MCF 10A (cell line): ENCODE data around the gene MINDY1. TPM values are rescaled to one million over a fixed set of nuclear protein-coding genes. Genes with fewer than 3 reads are reported as not detected.

Source experiments
- BruUV-seq: library from RNA; stranded (reverse); fragments of 400-500 nt; replicated peaks from 2 replicates; lab custom pipeline; 2021; lab: Mats Ljungman, UMichigan
- CTCF ChIA-PET: fragments of 300-600 bp; sonication (Branson Sonifier 250); formaldehyde crosslinking; extraction: SDS; loops from one replicate; lab custom pipeline; 2021; ENCODE audit warnings: antibody characterized with exemption, inconsistent platforms; lab: Yijun Ruan, JAX
- POLR2A ChIA-PET: fragments of 300-600, 350-650 bp; sonication (Branson Sonifier 250); formaldehyde crosslinking; extraction: SDS; loops from one replicate; lab custom pipeline; 2020; ENCODE audit warnings: antibody characterized with exemption, inconsistent platforms; lab: Yijun Ruan, JAX
- DNase-seq: peaks from one replicate; pipeline ENCODE4 v3.0.0-alpha.2; 2018; ENCODE audit not compliant: unreplicated experiment
- H3K27ac Mint-ChIP-seq: one replicate; pipeline ENCODE4 v1.8.0; 2022; ENCODE audit warnings: mild to moderate bottlenecking, low read depth, mixed read lengths; ENCODE audit not compliant: unreplicated experiment
- H3K27me3 Mint-ChIP-seq: one replicate; pipeline ENCODE4 v1.8.0; 2022; ENCODE audit warnings: mixed read lengths; ENCODE audit not compliant: insufficient read depth, unreplicated experiment
- H3K36me3 Mint-ChIP-seq: one replicate; pipeline ENCODE4 v1.8.0; 2022; ENCODE audit warnings: mild to moderate bottlenecking, moderate library complexity, mixed read lengths; ENCODE audit not compliant: insufficient read depth, unreplicated experiment
- H3K4me1 Mint-ChIP-seq: one replicate; pipeline ENCODE4 v1.8.0; 2022; ENCODE audit warnings: mixed read lengths; ENCODE audit not compliant: insufficient read depth, unreplicated experiment
- H3K4me3 Mint-ChIP-seq: one replicate; pipeline ENCODE4 v1.8.0; 2022; ENCODE audit warnings: mild to moderate bottlenecking, moderate library complexity, mixed read lengths; ENCODE audit not compliant: unreplicated experiment
- H3K9me3 Mint-ChIP-seq: one replicate; pipeline ENCODE4 v1.8.0; 2022; ENCODE audit warnings: mixed read lengths; ENCODE audit not compliant: unreplicated experiment
- intact Hi-C: fragments of 100-400 bp; cut with micrococcal nuclease; formaldehyde crosslinking; loops from 2 replicates; pipeline ENCODE4 v1.14.1; 2022
- total RNA-seq: library from RNA; stranded (reverse); gene quantifications from 2 replicates; pipeline ENCODE4 v1.2.3, GENCODE V29; 2022
- TF ChIP-seq, protein P1 (sequence below): fragments of 200-600 bp; IDR thresholded peaks from one replicate; pipeline ENCODE4 v1.8.0; 2022; ENCODE audit warnings: antibody characterized with exemption, mild to moderate bottlenecking; ENCODE audit not compliant: unreplicated experiment

MINDY1 gene
- total RNA-seq, 1 experiment from 2014 or later, result 8.9 TPM

- POLR2A ChIA-PET, result interaction anchor here (0.6 to 1.9 kb wide), 19 partner anchors 8 to 402 kb away, joined by 3 to 20 read pairs (median 5); partner anchors contain the start of genes ANXA9, MCL1, MINDY1 and SETDB1
- no TSS peak for BruUV-seq
- no peak for DNase-seq
- CTCF ChIA-PET, result interaction anchor here (0.5 to 2.3 kb wide), 9 partner anchors 8 to 536 kb away, joined by 3 to 21 read pairs (median 3); partner anchors contain the start of gene MINDY1
- no peaks in the 10 kb centered on the region for H3K27me3 Mint-ChIP-seq
- H3K4me1 Mint-ChIP-seq, result peaks cover 43% of the 10 kb centered on the region
- H3K36me3 Mint-ChIP-seq, result peaks cover 16% of the 10 kb centered on the region
- intact Hi-C loops, result loop anchor here (5.0 kb wide), 1 partner anchor 46 kb away; the partner anchor contains the start of gene SETDB1
- H3K9me3 Mint-ChIP-seq, result no peaks in the 10 kb centered on the region
- H3K27ac Mint-ChIP-seq, result peak overlapping the region; percentile 96
- peak overlapping the region; percentile 85 for H3K4me3 Mint-ChIP-seq
- TF ChIP-seq, protein P1, sequence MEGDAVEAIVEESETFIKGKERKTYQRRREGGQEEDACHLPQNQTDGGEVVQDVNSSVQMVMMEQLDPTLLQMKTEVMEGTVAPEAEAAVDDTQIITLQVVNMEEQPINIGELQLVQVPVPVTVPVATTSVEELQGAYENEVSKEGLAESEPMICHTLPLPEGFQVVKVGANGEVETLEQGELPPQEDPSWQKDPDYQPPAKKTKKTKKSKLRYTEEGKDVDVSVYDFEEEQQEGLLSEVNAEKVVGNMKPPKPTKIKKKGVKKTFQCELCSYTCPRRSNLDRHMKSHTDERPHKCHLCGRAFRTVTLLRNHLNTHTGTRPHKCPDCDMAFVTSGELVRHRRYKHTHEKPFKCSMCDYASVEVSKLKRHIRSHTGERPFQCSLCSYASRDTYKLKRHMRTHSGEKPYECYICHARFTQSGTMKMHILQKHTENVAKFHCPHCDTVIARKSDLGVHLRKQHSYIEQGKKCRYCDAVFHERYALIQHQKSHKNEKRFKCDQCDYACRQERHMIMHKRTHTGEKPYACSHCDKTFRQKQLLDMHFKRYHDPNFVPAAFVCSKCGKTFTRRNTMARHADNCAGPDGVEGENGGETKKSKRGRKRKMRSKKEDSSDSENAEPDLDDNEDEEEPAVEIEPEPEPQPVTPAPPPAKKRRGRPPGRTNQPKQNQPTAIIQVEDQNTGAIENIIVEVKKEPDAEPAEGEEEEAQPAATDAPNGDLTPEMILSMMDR, result no peak
Observed at GRCh38 chr1:150973258-150973835, 33.4 kb downstream of the MINDY1 start.

- TF ChIP-seq, protein P1, result no peak
- DNase-seq, result peak; percentile 34
- CTCF ChIA-PET, result interaction anchor here (2.3 kb wide), 1 partner anchor 23 kb away, joined by 21 read pairs; no protein-coding TSS in a partner anchor
- H3K4me1 Mint-ChIP-seq, result peaks cover 48% of the 10 kb centered on the region
- no TSS peak for BruUV-seq
- H3K4me3 Mint-ChIP-seq, result peak overlapping the region; percentile 85
- H3K9me3 Mint-ChIP-seq, result no peaks in the 10 kb centered on the region
- H3K27me3 Mint-ChIP-seq, result no peaks in the 10 kb centered on the region
- intact Hi-C loops, result loop anchor here (5.0 kb wide), 1 partner anchor 45 kb away; the partner anchor contains the start of gene SETDB1
- POLR2A ChIA-PET, result interaction anchor here (1.5 to 1.6 kb wide), 2 partner anchors 10 to 27 kb away, joined by 4 to 11 read pairs; partner anchors contain the start of gene ANXA9
- H3K27ac Mint-ChIP-seq, result peak overlapping the region; percentile 96
- H3K36me3 Mint-ChIP-seq, result peaks cover 24% of the 10 kb centered on the region
Observed at GRCh38 chr1:150972417-150972940, 34.2 kb downstream of the MINDY1 start.

DNA sequence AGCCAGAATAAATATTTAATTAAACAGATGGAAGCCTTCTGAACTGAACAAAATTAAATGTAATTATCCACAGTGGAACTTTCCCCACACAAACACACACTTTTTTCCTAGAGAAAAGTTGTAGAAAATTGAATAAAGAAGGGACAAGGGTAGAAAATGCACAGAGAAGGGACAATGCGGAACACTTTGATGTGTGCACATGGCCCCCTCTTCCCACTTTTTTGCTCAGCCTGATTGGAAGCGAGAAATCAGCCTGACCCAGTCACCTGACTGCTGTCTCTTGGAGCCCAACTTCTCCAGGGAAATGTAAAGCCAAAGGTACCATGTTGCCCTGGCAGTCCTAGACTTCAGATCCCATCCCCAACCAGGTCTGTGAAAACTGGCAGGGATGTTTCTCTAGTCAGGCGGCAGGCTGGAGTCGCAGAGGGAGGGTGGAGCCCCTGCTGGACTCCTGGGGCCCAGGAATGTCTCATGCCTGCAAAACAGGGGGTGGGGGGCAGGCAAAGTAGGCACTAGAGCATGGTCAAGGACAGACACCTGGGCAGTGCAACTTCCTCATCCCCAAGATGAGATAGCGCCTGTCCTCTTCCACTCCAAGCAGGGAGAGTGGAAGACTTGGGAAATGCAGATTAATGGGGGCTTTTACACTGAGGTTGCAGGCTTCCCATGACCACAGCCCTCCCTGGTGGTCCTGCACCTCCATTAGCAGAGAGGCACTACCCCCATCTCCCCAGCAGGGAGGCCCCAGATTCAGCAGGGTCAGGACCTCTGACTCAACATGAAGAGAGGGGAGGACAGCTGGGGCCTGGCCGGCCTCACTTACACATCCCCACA lies 34.9 kb downstream of the MINDY1 start:
- no TSS peak for BruUV-seq
- CTCF ChIA-PET, result interaction anchor here (2.1 to 4.4 kb wide), 2 partner anchors 9 to 24 kb away, joined by 7 to 35 read pairs; no protein-coding TSS in a partner anchor
- Mint-ChIP-seq H3K4me1 (peaks cover 41% of the 10 kb centered on the region), H3K36me3 (peaks cover 31% of the 10 kb centered on the region), H3K27ac (peak overlapping the region; percentile 96), H3K9me3 (no peaks in the 10 kb centered on the region), H3K27me3 (no peaks in the 10 kb centered on the region), H3K4me3 (peak overlapping the region; percentile 85)
- POLR2A ChIA-PET, result interaction anchor here (1.2 to 2.3 kb wide), 4 partner anchors 10 to 46 kb away, joined by 7 to 11 read pairs (median 8); partner anchors contain the start of genes ANXA9 and SETDB1
- TF ChIP-seq, protein P1, result no peak
- DNase-seq, result no peak
- intact Hi-C loops, result loop anchor here (5.0 kb wide), 1 partner anchor 44 kb away; the partner anchor contains the start of gene SETDB1
